ENCODE data around the gene ZFC3H1. TPM values are rescaled to one million over a fixed set of nuclear protein-coding genes. Genes with fewer than 3 reads are reported as not detected.

The ZFC3H1 gene
- total and polyA plus RNA-seq, 8 donors, result 4.9 to 574 (median 112) TPM

GRCh38 chr12:71648537-71648936, 15.1 kb downstream of the ZFC3H1 start:
- H3K27ac ChIP-seq, result no peak overlapping the region
- no peak overlapping the region for H3K4me3 ChIP-seq
- no peak for TF ChIP-seq EP300 (IDR thresholded peaks at IDR 0.05)
- TF ChIP-seq, protein P1, sequence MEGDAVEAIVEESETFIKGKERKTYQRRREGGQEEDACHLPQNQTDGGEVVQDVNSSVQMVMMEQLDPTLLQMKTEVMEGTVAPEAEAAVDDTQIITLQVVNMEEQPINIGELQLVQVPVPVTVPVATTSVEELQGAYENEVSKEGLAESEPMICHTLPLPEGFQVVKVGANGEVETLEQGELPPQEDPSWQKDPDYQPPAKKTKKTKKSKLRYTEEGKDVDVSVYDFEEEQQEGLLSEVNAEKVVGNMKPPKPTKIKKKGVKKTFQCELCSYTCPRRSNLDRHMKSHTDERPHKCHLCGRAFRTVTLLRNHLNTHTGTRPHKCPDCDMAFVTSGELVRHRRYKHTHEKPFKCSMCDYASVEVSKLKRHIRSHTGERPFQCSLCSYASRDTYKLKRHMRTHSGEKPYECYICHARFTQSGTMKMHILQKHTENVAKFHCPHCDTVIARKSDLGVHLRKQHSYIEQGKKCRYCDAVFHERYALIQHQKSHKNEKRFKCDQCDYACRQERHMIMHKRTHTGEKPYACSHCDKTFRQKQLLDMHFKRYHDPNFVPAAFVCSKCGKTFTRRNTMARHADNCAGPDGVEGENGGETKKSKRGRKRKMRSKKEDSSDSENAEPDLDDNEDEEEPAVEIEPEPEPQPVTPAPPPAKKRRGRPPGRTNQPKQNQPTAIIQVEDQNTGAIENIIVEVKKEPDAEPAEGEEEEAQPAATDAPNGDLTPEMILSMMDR (IDR thresholded peaks at IDR 0.05), result no peak
- no peak for TF ChIP-seq POLR2AphosphoS5 (IDR thresholded peaks at IDR 0.05)
- TF ChIP-seq POLR2A (IDR thresholded peaks at IDR 0.05), result no peak
- no peak for DNase-seq
- 69 to 83% (median 82%) methylated on average over 4 of the region's 4 CpGs for WGBS, 5 donors
- H3K4me1 ChIP-seq, result peaks cover 0 to 72% (median 16%) of the 10 kb centered on the region in 4 donors
- no peaks in the 10 kb centered on the region for H3K9me3 ChIP-seq
- H3K36me3 ChIP-seq, result peaks cover 12 to 94% (median 75%) of the 10 kb centered on the region in 4 donors
- intact Hi-C loops (cut with DNase I; ENCODE audit: low total_unique reads), result no loop called here
- no peaks in the 10 kb centered on the region for H3K27me3 ChIP-seq

- DNase-seq, result no peak
- Histone ChIP-seq H3K9me3 (no peaks in the 10 kb centered on the region), H3K4me1 (peaks cover 0 to 76% (median 12%) of the 10 kb centered on the region in 4 donors), H3K27me3 (no peaks in the 10 kb centered on the region), H3K4me3 (no peak overlapping the region), H3K36me3 (peaks cover 22 to 94% (median 80%) of the 10 kb centered on the region in 4 donors), H3K27ac (no peak overlapping the region)
- 86 to 97% (median 97%) methylated on average over 3 of the region's 3 CpGs for WGBS, 5 donors
- TF ChIP-seq EP300 (IDR thresholded peaks at IDR 0.05), result no peak
- no peak for TF ChIP-seq POLR2A (IDR thresholded peaks at IDR 0.05)
- no peak for TF ChIP-seq POLR2AphosphoS5 (IDR thresholded peaks at IDR 0.05)
- TF ChIP-seq, protein P1 (IDR thresholded peaks at IDR 0.05), result no peak
- intact Hi-C loops (cut with DNase I; ENCODE audit: low total_unique reads), result no loop called here
Measured at GRCh38 chr12:71646512-71646911, 17.1 kb downstream of the ZFC3H1 start.

GRCh38 chr12:71645268-71645667, 18.4 kb downstream of the ZFC3H1 start:
- intact Hi-C loops (cut with DNase I; ENCODE audit: low total_unique reads), result no loop called here
- no peak for TF ChIP-seq EP300 (IDR thresholded peaks at IDR 0.05)
- TF ChIP-seq POLR2A (IDR thresholded peaks at IDR 0.05), result no peak
- TF ChIP-seq, protein P1 (IDR thresholded peaks at IDR 0.05), result no peak
- no peak for TF ChIP-seq POLR2AphosphoS5 (IDR thresholded peaks at IDR 0.05)
- peaks cover 28 to 95% (median 85%) of the 10 kb centered on the region in 4 donors for H3K36me3 ChIP-seq
- WGBS, 5 donors, result 52 to 74% (median 63%) methylated on average over 3 of the region's 3 CpGs
- no peak overlapping the region for H3K4me3 ChIP-seq
- no peaks in the 10 kb centered on the region for H3K9me3 ChIP-seq
- H3K27me3 ChIP-seq, result no peaks in the 10 kb centered on the region
- peaks cover 0 to 66% (median 8%) of the 10 kb centered on the region in 4 donors for H3K4me1 ChIP-seq
- no peak for DNase-seq
- H3K27ac ChIP-seq, result no peak overlapping the region

- no peak overlapping the region for H3K4me3 ChIP-seq
- no peak for TF ChIP-seq POLR2AphosphoS5 (IDR thresholded peaks at IDR 0.05)
- TF ChIP-seq, protein P1 (IDR thresholded peaks at IDR 0.05), result no peak
- no peak for TF ChIP-seq POLR2A (IDR thresholded peaks at IDR 0.05)
- TF ChIP-seq EP300 (IDR thresholded peaks at IDR 0.05), result no peak
- DNase-seq, result no peak
- H3K4me1 ChIP-seq, result peaks cover 0 to 44% (median 2%) of the 10 kb centered on the region in 4 donors
- no peak overlapping the region for H3K27ac ChIP-seq
- no peaks in the 10 kb centered on the region for H3K27me3 ChIP-seq
- H3K36me3 ChIP-seq, result peaks cover 32 to 99% (median 94%) of the 10 kb centered on the region in 4 donors
- intact Hi-C loops (cut with DNase I; ENCODE audit: low total_unique reads), result no loop called here
- H3K9me3 ChIP-seq, result no peaks in the 10 kb centered on the region
- 36 to 59% (median 53%) methylated on average over 2 of the region's 2 CpGs for WGBS, 5 donors
Measured at GRCh38 chr12:71642264-71642663, 21.4 kb downstream of the ZFC3H1 start.

Measured in stomach (tissue), 9 donors.